ENCODE results near the gene PIP5K1B. TPM values are rescaled to one million over a fixed set of nuclear protein-coding genes. Genes with fewer than 3 reads are reported as not detected.
"Not testable (repeated sequence)": the region's sequence is repeated elsewhere in the genome, so short reads cannot be mapped to it uniquely, and the experiment has no call there.

Gene PIP5K1B
- total RNA-seq, 1 experiment from 2014 or later = not detected

DNA sequence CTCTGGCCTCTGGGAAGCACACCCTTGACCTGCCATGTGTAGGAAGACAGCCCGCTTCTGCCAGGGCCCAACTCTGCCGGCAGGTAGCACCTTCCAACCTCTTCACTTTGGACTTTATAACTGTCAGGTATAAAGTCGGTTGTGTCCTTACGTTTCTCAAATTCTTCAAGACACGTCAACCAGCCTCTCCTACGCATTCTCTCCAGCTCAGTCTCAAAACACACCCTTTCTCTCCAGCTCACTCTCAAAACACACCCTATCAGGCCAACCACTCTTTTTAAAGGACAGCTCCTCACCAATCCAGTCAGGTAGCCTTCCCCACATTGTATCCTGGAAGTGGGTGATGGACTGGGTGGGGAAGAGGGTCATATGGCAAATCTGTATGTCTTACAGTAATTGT lies 344.1 kb downstream of the PIP5K1B start:
- DNase-seq (ENCODE audit: low read depth) = no peak

DNA sequence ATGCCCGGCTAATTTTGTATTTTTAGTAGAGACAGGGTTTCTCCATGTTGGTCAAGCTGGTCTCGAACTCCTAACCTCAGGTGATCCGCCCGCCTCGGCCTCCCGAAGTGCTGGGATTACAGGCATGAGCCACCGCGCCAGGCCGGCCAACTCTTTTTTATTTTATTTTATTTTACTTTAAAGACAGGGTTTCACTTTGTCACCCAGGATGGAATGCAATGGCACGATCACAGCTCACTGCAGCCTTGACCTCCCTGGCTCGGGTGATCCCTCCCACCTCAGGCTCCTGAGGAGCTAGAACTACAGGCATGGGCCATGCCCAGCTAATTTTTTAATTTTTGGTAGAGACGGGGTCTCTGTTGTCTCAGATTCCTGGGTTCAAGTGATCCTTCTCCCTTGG lies 345.9 kb downstream of the PIP5K1B start:
- DNase-seq (ENCODE audit: low read depth) = not testable (repeated sequence)

DNA sequence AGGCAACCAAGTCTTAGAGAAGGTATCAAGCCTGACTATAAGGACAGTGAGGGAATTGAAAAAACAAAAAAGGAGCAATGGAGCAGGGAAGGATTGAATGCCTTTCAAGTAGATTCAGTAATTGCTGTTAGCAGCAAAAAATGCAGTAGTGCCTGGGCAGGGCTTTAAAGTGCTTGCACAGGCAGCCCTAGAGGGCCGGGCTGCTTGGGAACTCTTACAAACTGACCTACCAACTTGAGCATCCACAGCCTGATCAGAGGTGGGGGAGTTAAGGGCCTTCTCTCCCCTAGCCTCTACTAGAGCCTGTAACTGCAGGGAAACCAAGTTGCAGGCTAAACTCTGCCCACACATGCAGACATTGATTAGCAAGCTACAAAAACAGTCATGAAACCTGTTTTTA lies 349.9 kb downstream of the PIP5K1B start:
- DNase-seq (ENCODE audit: low read depth) = no peak

DNA sequence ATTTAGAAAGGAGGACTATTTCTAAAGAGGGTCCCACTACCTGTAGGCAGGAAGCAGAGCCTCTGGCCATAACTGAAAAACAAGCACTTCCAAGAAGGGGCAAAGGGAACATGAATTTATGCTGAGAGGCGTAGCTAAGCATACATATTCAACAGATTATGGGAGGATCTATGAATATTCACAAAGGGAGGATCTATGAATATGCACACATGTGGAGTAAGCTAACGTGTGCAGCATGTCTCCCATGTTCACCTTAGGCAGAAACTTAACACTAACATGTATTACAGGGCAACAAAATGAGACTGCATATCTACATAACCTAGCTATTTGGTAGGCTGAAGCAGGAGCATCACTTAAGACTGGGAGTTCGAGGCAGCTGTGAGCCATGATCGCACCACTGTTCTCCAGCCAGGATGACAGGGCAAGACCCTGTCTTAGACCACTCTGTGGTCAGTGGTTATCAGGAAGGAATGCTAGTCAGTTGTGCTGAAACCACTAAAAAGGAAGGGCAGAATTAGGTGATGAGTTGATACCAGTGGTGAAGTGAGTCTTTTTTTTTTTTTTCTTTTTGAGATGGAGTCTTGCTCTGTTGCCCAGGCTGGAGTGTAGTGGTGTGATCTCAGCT lies 351.3 kb downstream of the PIP5K1B start:
- DNase-seq (ENCODE audit: low read depth) = peak; percentile 32

DNA sequence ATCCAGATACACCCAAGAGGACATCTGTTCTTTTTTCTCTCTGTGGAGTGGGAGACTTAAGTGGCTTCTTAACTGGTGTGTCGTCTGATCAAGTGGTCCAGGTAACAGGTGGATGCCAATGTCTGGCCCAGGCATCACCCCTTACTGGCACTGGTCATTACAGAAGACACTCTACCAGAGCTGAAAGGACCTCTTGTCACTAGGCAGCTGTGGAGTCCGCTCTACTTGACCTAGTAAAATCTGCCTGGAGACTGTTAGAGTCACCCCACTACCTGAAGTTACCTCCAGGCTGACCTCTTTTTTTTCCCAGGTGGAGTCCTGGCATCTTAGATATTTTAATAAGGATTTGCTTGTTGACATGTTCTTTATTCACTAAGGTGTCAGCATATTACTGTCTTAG lies 353.1 kb downstream of the PIP5K1B start:
- DNase-seq (ENCODE audit: low read depth) = no peak

Small RNA genes lying within 50 kb of the gene (small RNA-seq; reads per million reads assigned to genes)
- gene RNU6-820P = not detected

Other genes with a start within 250 kb of the PIP5K1B start
- not detected in 2 replicates for gene TMEM252, start 164.4 kb upstream of the PIP5K1B start, total RNA-seq (2014; rRNA removed; shearing (Covaris generic))

Data from HT1080 (cell line).